GM06990 (cell line): ENCODE results near the gene OSBP2.

Experiments
- DNase-seq: peaks from one replicate; pipeline ENCODE4 v3.0.0-alpha.2; 2011; ENCODE audit not compliant: insufficient read length; ENCODE audit errors: extremely low read depth
- H3K27me3 ChIP-seq: replicated peaks from 2 replicates; pipeline ENCODE4 v1.6.0; 2011; ENCODE audit warnings: low read length; ENCODE audit not compliant: control insufficient read depth, insufficient read depth
- H3K36me3 ChIP-seq: 2 replicates; pipeline ENCODE4 v1.5.1; 2011; ENCODE audit warnings: low read length; ENCODE audit not compliant: control insufficient read depth, insufficient read depth
- H3K4me3 ChIP-seq: replicated peaks from 2 replicates; pipeline ENCODE4 v1.5.1; 2011; ENCODE audit warnings: low read depth, mild to moderate bottlenecking, control low read depth, low read length
- CTCF ChIP-seq: IDR thresholded peaks from 2 replicates; pipeline ENCODE4 v1.5.1; 2011; ENCODE audit warnings: low read length, control low read depth, mild to moderate bottlenecking, inconsistent platforms; ENCODE audit not compliant: insufficient read depth, poor library complexity, severe bottlenecking

Gene OSBP2

GRCh38 chr22:30749849-30750248, 55.2 kb downstream of the OSBP2 start:
- no peaks in the 10 kb centered on the region for H3K36me3 ChIP-seq
- no peak for TF ChIP-seq CTCF
- H3K27me3 ChIP-seq, result no peaks in the 10 kb centered on the region
- no peak for DNase-seq
- no peak overlapping the region for H3K4me3 ChIP-seq

GRCh38 chr22:30751529-30751928, 56.9 kb downstream of the OSBP2 start:
- Histone ChIP-seq H3K27me3 (no peaks in the 10 kb centered on the region), H3K36me3 (no peaks in the 10 kb centered on the region), H3K4me3 (no peak overlapping the region)
- DNase-seq, result no peak
- no peak for TF ChIP-seq CTCF

GRCh38 chr22:30752771-30753170, 58.1 kb downstream of the OSBP2 start:
- no peaks in the 10 kb centered on the region for H3K36me3 ChIP-seq
- no peak overlapping the region for H3K4me3 ChIP-seq
- H3K27me3 ChIP-seq, result no peaks in the 10 kb centered on the region
- no peak for DNase-seq
- no peak for TF ChIP-seq CTCF

GRCh38 chr22:30753701-30754100, 59.0 kb downstream of the OSBP2 start:
- Histone ChIP-seq H3K4me3 (no peak overlapping the region), H3K36me3 (no peaks in the 10 kb centered on the region), H3K27me3 (no peaks in the 10 kb centered on the region)
- no peak for DNase-seq
- TF ChIP-seq CTCF, result no peak

GRCh38 chr22:30754521-30754920, 59.8 kb downstream of the OSBP2 start:
- TF ChIP-seq CTCF, result no peak
- H3K4me3 ChIP-seq, result no peak overlapping the region
- H3K27me3 ChIP-seq, result no peaks in the 10 kb centered on the region
- H3K36me3 ChIP-seq, result no peaks in the 10 kb centered on the region
- DNase-seq, result no peak
